ENCODE data around the gene DPEP1. TPM values are rescaled to one million over a fixed set of nuclear protein-coding genes. Genes with fewer than 3 reads are reported as not detected.

DPEP1 gene
- total and polyA plus RNA-seq, 8 donors = 0.23 to 12.3 (median 1.00) TPM; not detected in 2

DNA sequence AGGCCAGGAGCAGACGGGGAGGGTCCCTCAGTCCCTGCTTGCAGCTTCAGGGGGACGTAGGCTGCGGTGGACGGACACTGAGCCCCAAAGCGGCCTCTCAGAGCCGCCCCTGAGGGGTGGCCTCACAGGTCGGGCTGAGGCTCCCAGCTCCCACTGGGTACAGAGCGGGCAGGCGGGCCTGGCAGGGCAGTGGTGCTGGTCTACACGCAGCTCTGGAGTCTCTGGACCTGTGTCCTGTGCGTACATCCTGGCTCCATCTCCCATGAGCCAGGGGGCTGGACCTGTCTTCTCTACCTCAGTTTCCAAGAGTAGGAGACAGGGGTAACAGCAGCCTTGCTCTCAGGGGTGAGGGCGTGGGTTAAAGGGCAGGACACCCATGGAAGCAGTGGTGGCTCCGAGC is 1.7 kb downstream of the DPEP1 start:
- intact Hi-C loops (cut with DNase I; ENCODE audit: low total_unique reads) = no loop called here
- Histone ChIP-seq H3K36me3 (no peaks in the 10 kb centered on the region), H3K27ac (no peak overlapping the region), H3K9me3 (no peaks in the 10 kb centered on the region), H3K4me1 (peaks cover 0 to 5% (median 1%) of the 10 kb centered on the region in 4 donors), H3K27me3 (peaks cover 0 to 75% (median 10%) of the 10 kb centered on the region in 3 donors), H3K4me3 (no peak overlapping the region)
- no peak for DNase-seq
- 82 to 87% (median 85%) methylated on average over 6 to 13 of the region's 13 CpGs for WGBS, 5 donors
- no peak for TF ChIP-seq EP300 (IDR thresholded peaks at IDR 0.05)
- TF ChIP-seq, protein P1, sequence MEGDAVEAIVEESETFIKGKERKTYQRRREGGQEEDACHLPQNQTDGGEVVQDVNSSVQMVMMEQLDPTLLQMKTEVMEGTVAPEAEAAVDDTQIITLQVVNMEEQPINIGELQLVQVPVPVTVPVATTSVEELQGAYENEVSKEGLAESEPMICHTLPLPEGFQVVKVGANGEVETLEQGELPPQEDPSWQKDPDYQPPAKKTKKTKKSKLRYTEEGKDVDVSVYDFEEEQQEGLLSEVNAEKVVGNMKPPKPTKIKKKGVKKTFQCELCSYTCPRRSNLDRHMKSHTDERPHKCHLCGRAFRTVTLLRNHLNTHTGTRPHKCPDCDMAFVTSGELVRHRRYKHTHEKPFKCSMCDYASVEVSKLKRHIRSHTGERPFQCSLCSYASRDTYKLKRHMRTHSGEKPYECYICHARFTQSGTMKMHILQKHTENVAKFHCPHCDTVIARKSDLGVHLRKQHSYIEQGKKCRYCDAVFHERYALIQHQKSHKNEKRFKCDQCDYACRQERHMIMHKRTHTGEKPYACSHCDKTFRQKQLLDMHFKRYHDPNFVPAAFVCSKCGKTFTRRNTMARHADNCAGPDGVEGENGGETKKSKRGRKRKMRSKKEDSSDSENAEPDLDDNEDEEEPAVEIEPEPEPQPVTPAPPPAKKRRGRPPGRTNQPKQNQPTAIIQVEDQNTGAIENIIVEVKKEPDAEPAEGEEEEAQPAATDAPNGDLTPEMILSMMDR (IDR thresholded peaks at IDR 0.05) = no peak
- no peak for TF ChIP-seq POLR2AphosphoS5 (IDR thresholded peaks at IDR 0.05)
- TF ChIP-seq POLR2A (IDR thresholded peaks at IDR 0.05) = no peak

DNA sequence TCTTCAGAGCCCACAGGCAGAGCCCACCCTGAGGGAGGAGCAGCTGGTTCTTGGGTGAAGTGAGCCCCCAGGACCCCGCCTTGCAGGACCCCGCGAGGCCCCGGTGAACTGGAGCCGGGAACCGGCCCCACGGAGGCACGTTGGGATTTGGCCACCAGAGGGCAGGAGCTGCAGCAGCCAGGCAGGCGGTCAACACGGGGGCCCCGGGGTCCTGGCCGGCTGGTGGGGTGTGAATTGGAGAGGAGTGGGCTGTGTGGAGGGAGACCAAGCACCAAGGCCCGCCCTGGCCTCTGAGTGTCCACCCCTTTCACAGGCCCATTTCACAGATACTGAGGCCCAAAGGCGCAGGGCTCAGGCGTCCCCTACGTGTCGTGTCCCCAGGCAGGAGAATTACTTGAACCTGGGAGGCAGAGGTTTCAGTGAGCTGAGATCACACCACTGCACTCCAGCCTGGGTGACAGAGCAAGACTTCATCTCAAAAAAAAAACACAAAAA is 2.2 kb downstream of the DPEP1 start:
- no peaks in the 10 kb centered on the region for H3K36me3 ChIP-seq
- no peaks in the 10 kb centered on the region for H3K9me3 ChIP-seq
- H3K27me3 ChIP-seq = peaks cover 0 to 80% (median 13%) of the 10 kb centered on the region in 3 donors
- WGBS, 5 donors = 30 to 36% (median 32%) methylated on average over 14 to 17 of the region's 17 CpGs
- H3K27ac ChIP-seq = no peak overlapping the region
- TF ChIP-seq POLR2A (IDR thresholded peaks at IDR 0.05) (no peak), EP300 (IDR thresholded peaks at IDR 0.05) (no peak), POLR2AphosphoS5 (IDR thresholded peaks at IDR 0.05) (no peak)
- TF ChIP-seq, protein P1 (IDR thresholded peaks at IDR 0.05) = peak in 5 of 7 experiments; percentile 6 to 66 (median 43)
- DNase-seq = peak; percentile 47 to 60
- no peak overlapping the region for H3K4me3 ChIP-seq
- intact Hi-C loops (cut with DNase I; ENCODE audit: low total_unique reads) = no loop called here
- H3K4me1 ChIP-seq = peaks cover 0 to 5% (median 1%) of the 10 kb centered on the region in 4 donors

DNA sequence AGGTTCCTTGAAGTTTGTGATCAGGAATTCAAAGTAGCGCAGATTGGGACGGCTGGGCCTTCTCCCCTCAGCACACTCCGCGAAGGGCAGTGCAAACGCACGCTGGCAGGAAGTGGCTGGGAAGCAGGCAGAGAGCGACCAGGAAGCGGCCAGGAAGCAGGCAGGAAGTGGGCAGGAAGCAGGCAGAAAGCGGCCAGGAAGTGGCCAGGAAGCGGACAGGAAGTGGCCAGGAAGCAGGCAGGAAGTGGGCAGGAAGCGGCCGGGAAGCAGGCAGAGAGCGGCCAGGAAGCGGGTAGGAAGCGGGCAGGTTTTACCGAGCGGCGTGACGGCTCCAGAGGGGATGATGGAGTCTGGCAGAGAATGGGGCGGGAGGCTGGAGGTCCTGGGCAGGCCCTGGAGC is 3.2 kb downstream of the DPEP1 start:
- peaks cover 0 to 86% (median 15%) of the 10 kb centered on the region in 3 donors for H3K27me3 ChIP-seq
- H3K9me3 ChIP-seq = no peaks in the 10 kb centered on the region
- intact Hi-C loops (cut with DNase I; ENCODE audit: low total_unique reads) = no loop called here
- H3K4me1 ChIP-seq = peaks cover 0 to 5% (median 1%) of the 10 kb centered on the region in 4 donors
- peak overlapping the region in 1 of 5 donors; percentile 20 for H3K27ac ChIP-seq
- no peak for TF ChIP-seq POLR2AphosphoS5 (IDR thresholded peaks at IDR 0.05)
- TF ChIP-seq POLR2A (IDR thresholded peaks at IDR 0.05) = no peak
- TF ChIP-seq, protein P1 (IDR thresholded peaks at IDR 0.05) = no peak
- TF ChIP-seq EP300 (IDR thresholded peaks at IDR 0.05) = no peak
- H3K36me3 ChIP-seq = no peaks in the 10 kb centered on the region
- 68 to 81% (median 77%) methylated on average over 20 of the region's 20 CpGs for WGBS, 5 donors
- no peak overlapping the region for H3K4me3 ChIP-seq
- DNase-seq = no peak

DNA sequence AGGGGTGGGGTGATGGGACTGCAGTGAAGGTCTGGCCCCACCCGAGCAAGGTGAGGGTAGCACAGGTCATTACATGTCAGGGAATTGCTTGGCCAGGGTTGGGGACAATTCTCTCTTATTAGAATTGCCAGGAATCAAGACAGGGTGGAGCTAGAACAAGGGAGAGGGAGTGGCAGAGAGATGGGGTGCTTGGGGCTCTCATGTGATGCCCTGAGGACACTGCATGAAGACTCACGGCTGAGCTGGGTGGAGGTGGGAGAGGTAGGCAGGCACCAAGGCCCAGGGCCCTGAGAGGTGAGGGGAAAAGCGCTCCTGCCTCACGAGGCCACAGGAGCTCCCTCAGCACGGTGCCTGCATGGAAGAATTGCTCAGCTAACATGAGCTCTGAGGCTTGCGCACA is 3.6 kb downstream of the DPEP1 start:
- no peak for DNase-seq
- H3K36me3 ChIP-seq = no peaks in the 10 kb centered on the region
- 58 to 63% (median 61%) methylated on average over 5 to 6 of the region's 6 CpGs for WGBS, 5 donors
- no peaks in the 10 kb centered on the region for H3K9me3 ChIP-seq
- H3K4me3 ChIP-seq = no peak overlapping the region
- TF ChIP-seq, protein P1 (IDR thresholded peaks at IDR 0.05) = no peak
- TF ChIP-seq EP300 (IDR thresholded peaks at IDR 0.05) = no peak
- TF ChIP-seq POLR2AphosphoS5 (IDR thresholded peaks at IDR 0.05) = no peak
- TF ChIP-seq POLR2A (IDR thresholded peaks at IDR 0.05) = no peak
- H3K4me1 ChIP-seq = peaks cover 0 to 5% (median 1%) of the 10 kb centered on the region in 4 donors
- peaks cover 0 to 86% (median 15%) of the 10 kb centered on the region in 3 donors for H3K27me3 ChIP-seq
- H3K27ac ChIP-seq = peak overlapping the region in 1 of 5 donors; percentile 20
- intact Hi-C loops (cut with DNase I; ENCODE audit: low total_unique reads) = no loop called here
